Adrenal gland (tissue), 12 donors: Measurements from ENCODE around the gene AGO3. TPM values are rescaled to one million over a fixed set of nuclear protein-coding genes. Genes with fewer than 3 reads are reported as not detected.

Experiments used
- DNase-seq, 7 donors: peaks; one replicate each; pipeline ENCODE4 v3.0.0-alpha.2; 2019 to 2020
- H3K27ac ChIP-seq, 5 donors: fragments of 200-600 bp; sonication (generic) in 4 of 5; 1 replicate in 3 of 5; 2 replicates in 2 of 5; pipeline versions ENCODE4 v1.5.1 to v1.8.0; 2016 to 2020; ENCODE audit warnings: mild to moderate bottlenecking in 1 of 5
- H3K27me3 ChIP-seq: fragments of 200-600 bp; 2 replicates; pipeline ENCODE4 v1.8.0; 2021
- H3K36me3 ChIP-seq, 2 donors: fragments of 200-600 bp; replicated peaks in 1 of 2; 1 replicate in 1 of 2; 2 replicates in 1 of 2; pipeline versions ENCODE4 v1.5.1 to v1.8.0; 2018 to 2022
- H3K4me1 ChIP-seq, 2 donors: fragments of 200-600 bp; replicated peaks in 1 of 2; 1 replicate in 1 of 2; 2 replicates in 1 of 2; pipeline versions ENCODE4 v1.5.1 to v1.8.0; 2018 to 2021
- H3K4me3 ChIP-seq, 4 donors: fragments of 200-600 bp; sonication (generic) in 3 of 4; one replicate each; pipeline ENCODE4 v1.5.1; 2016 to 2018
- H3K9me3 ChIP-seq, 3 donors: fragments of 200-600 bp; sonication (generic) in 1 of 3; replicated peaks in 1 of 3; 1 replicate in 2 of 3; 2 replicates in 1 of 3; pipeline versions ENCODE4 v1.5.1 to v1.8.0; 2016 to 2021
- CTCF ChIP-seq, 6 experiments: fragments of 450-650 bp in 4 of 6; fragments of 200-600 bp in 2 of 6; sonication (generic) in 1 of 6; IDR thresholded peaks; 1 replicate in 5 of 6; 2 replicates in 1 of 6; pipeline versions ENCODE4 v1.5.1 to v1.8.0; 2016 to 2021; ENCODE audit warnings: antibody characterized with exemption in 6 of 6, mild to moderate bottlenecking in 2 of 6, moderate library complexity in 1 of 6
- POLR2A ChIP-seq, 2 donors: fragments of 450-650 bp; IDR thresholded peaks; one replicate each; pipeline ENCODE4 v1.6.1; 2017; ENCODE audit warnings: antibody characterized with exemption in 2 of 2, mild to moderate bottlenecking in 2 of 2, moderate library complexity in 1 of 2
- WGBS, 4 donors: extraction: QIAGEN DNeasy Blood & Tissue Kit in 2 of 4; methylation state at CpG; one replicate each; pipeline versions ENCODE4 v1.1.5 to v1.1.7; 2013 to 2017; 5-methylcytosine and 5-hydroxymethylcytosine counted together
- intact Hi-C, 2 donors: fragments of 100-400 bp; cut with DNase I; formaldehyde crosslinking; loops; one replicate each; pipeline versions ENCODE4 v1.14.1 to v1.15.0; 2022 to 2023
- polyA plus RNA-seq, 3 donors: library from polyadenylated mRNA; stranded (reverse); fragments of 200-250 nt in 2 of 3; fragments of 350-450 nt in 1 of 3; fragmentation: Illumina TruSeq in 1 of 3; extraction: RNeasy Lipid Tissue Mini Kit (QIAGEN cat#74804) in 1 of 3; gene quantifications; one replicate each; pipeline ENCODE4 v1.2.3, GENCODE V29; 2013 to 2014
- total RNA-seq, 9 donors: library from RNA; depleted of rRNA in 4 of 9; stranded (reverse); fragments of >200 nt in 4 of 9; fragments of 120-200 nt in 1 of 9; fragmentation: NEBNext Ultra II Directional in 1 of 9; extraction: Animal tissue kit (Norgen Biotek cat#: 25700) in 1 of 9; gene quantifications; one replicate each; pipeline versions ENCODE4 v1.1.0 to v1.2.4, GENCODE V29; 2013 to 2023
- donor health status: healthy with polysubstance abuse.
- donor health status: Bipolar disorder and iron deficiency.
- donor health status: DM: yes; HTN: yes; CAD: no.
- donor health status: DM: no; HTN: no; CAD: no.
- donor health status: DM: no; HTN: no; CAD: no.
- donor health status: DM: yes; HTN: yes; CAD: no.

Gene AGO3
- total and polyA plus RNA-seq, 12 donors = 3.7 to 32.2 (median 20.8) TPM

GRCh38 chr1:36094621-36095061 lies 163.7 kb downstream of the AGO3 start:
- 78 to 86% (median 82%) methylated on average over 4 to 8 of the region's 8 CpGs for WGBS, 4 donors
- H3K27ac ChIP-seq = peak overlapping the region in 4 of 5 donors; percentile 28 to 82 (median 75)
- peaks cover 0 to 58% of the 10 kb centered on the region in 2 donors for H3K36me3 ChIP-seq
- H3K4me3 ChIP-seq = no peak overlapping the region
- no peak for TF ChIP-seq CTCF (IDR thresholded peaks at IDR 0.05)
- no peak for TF ChIP-seq POLR2A (IDR thresholded peaks at IDR 0.05)
- H3K27me3 ChIP-seq = no peaks in the 10 kb centered on the region
- intact Hi-C loops = loop anchor here (5.0 to 10.0 kb wide), 6 partner anchors 38 to 320 kb away; no protein-coding TSS in a partner anchor
- peak in 4 of 7 donors; percentile 26 to 59 (median 42) for DNase-seq
- H3K9me3 ChIP-seq = no peaks in the 10 kb centered on the region
- peaks cover 24 to 59% of the 10 kb centered on the region in 2 donors for H3K4me1 ChIP-seq

DNA sequence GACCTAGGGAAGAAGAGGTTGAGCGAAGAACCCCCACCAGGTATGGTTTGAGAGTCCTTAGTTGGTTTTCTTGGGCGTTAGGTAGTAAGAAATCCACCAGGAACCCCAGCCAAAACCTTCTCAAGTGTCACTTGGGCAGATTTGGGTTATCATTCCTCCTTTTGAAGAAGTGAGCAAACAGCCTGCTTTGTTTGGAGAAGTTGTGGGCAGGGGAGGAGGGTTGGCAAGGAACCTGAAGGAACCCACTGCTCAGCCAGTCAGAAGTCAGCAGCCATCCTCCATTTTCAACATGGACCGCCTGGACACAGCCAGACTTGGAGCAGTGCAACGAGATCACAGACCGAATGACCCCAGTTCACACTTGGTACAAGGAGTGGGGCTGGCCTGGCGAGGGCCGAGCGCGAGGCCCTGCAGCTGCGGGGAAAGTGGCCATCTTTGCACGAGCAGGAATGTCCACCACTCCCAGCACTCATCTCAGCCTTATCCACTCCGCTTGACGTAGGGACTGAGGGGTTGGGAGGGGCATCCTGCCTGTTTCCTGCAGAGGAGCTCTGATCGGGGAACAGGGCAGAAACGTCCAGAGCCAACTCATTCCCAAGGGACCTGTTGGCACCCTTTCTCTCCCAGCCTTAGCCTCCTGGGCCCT lies 165.0 kb downstream of the AGO3 start:
- Histone ChIP-seq H3K27me3 (no peaks in the 10 kb centered on the region), H3K4me1 (peaks cover 17 to 55% of the 10 kb centered on the region in 2 donors), H3K9me3 (no peaks in the 10 kb centered on the region), H3K36me3 (peaks cover 0 to 51% of the 10 kb centered on the region in 2 donors), H3K27ac (peak overlapping the region in 2 of 5 donors; percentile 63 to 82), H3K4me3 (no peak overlapping the region)
- TF ChIP-seq POLR2A (IDR thresholded peaks at IDR 0.05) (no peak), CTCF (IDR thresholded peaks at IDR 0.05) (no peak)
- intact Hi-C loops = loop anchor here (5.0 to 10.0 kb wide), 6 partner anchors 36 to 319 kb away; no protein-coding TSS in a partner anchor
- DNase-seq = peak in 2 of 7 donors; percentile 18 to 36
- WGBS, 4 donors = 74 to 83% (median 78%) methylated on average over 14 to 15 of the region's 15 CpGs

- no peaks in the 10 kb centered on the region for H3K9me3 ChIP-seq
- whole genome bisulfite sequencing, 4 donors = 72 to 85% (median 75%) methylated on average over 11 to 16 of the region's 16 CpGs
- intact Hi-C loops = loop anchor here (5.0 to 10.0 kb wide), 6 partner anchors 36 to 318 kb away; no protein-coding TSS in a partner anchor
- H3K4me3 ChIP-seq = no peak overlapping the region
- no peaks in the 10 kb centered on the region for H3K27me3 ChIP-seq
- TF ChIP-seq POLR2A (IDR thresholded peaks at IDR 0.05) (no peak), CTCF (IDR thresholded peaks at IDR 0.05) (peak in 5 of 6 experiments; percentile 3 to 43 (median 31))
- peaks cover 17 to 55% of the 10 kb centered on the region in 2 donors for H3K4me1 ChIP-seq
- peaks cover 0 to 42% of the 10 kb centered on the region in 2 donors for H3K36me3 ChIP-seq
- peak overlapping the region in 3 of 5 donors; percentile 10 to 68 (median 63) for H3K27ac ChIP-seq
- DNase-seq = peak in 6 of 7 donors; percentile 58 to 81 (median 64)
Measured at GRCh38 chr1:36096500-36097432, 165.9 kb downstream of the AGO3 start.
